Large intestine (tissue), 3 donors: ENCODE measurements around the gene BCAS1. TPM values are rescaled to one million over a fixed set of nuclear protein-coding genes. Genes with fewer than 3 reads are reported as not detected.
"Not testable (repeated sequence)": the region's sequence is repeated elsewhere in the genome, so short reads cannot be mapped to it uniquely, and the experiment has no call there.

Experiments
- DNase-seq, 2 donors: peaks; one replicate each; pipeline versions ENCODE4 v3.0.0 to v3.0.0-alpha.2; 2013
- H3K27ac ChIP-seq: one replicate; pipeline ENCODE4 v1.5.1; 2013; ENCODE audit warnings: low read length
- H3K27me3 ChIP-seq: 2 replicates; pipeline ENCODE4 v1.6.1; 2013; ENCODE audit warnings: low read length; ENCODE audit not compliant: control insufficient read depth, insufficient read depth
- H3K36me3 ChIP-seq: 2 replicates; pipeline ENCODE4 v1.6.1; 2013; ENCODE audit warnings: low read length; ENCODE audit not compliant: control insufficient read depth, insufficient read depth
- H3K4me1 ChIP-seq: one replicate; pipeline ENCODE4 v1.6.1; 2013; ENCODE audit warnings: low read length; ENCODE audit not compliant: control insufficient read depth, insufficient read depth
- H3K4me3 ChIP-seq: one replicate; pipeline ENCODE4 v1.5.1; 2013; ENCODE audit warnings: low read length
- H3K9me3 ChIP-seq: one replicate; pipeline ENCODE4 v1.6.1; 2013; ENCODE audit warnings: mild to moderate bottlenecking, low read depth, low read length, moderate library complexity; ENCODE audit not compliant: control insufficient read depth
- WGBS: methylation state at CpG from one replicate; pipeline ENCODE4 v1.1.5; 2013; ENCODE audit warnings: low lambda C conversion rate; ENCODE audit not compliant: insufficient coverage; 5-methylcytosine and 5-hydroxymethylcytosine counted together
- polyA plus RNA-seq: library from polyadenylated mRNA; unstranded; fragments of 120-200 nt; gene quantifications from one replicate; pipeline ENCODE4 v1.2.1, GENCODE V29; 2013

The BCAS1 gene
- polyA plus RNA-seq, 1 donor = 29.2 TPM

GRCh38 chr20:54019585-54019984 lies 50.8 kb downstream of the BCAS1 start:
- no peak overlapping the region for H3K4me3 ChIP-seq
- H3K4me1 ChIP-seq = no peaks in the 10 kb centered on the region
- DNase-seq = no peak
- no peaks in the 10 kb centered on the region for H3K36me3 ChIP-seq
- 74% methylated on average over 3 of the region's 6 CpGs for WGBS
- H3K27ac ChIP-seq = no peak overlapping the region
- H3K27me3 ChIP-seq = no peaks in the 10 kb centered on the region
- no peaks in the 10 kb centered on the region for H3K9me3 ChIP-seq

- no peaks in the 10 kb centered on the region for H3K9me3 ChIP-seq
- H3K27me3 ChIP-seq = no peaks in the 10 kb centered on the region
- H3K4me3 ChIP-seq = no peak overlapping the region
- no peak overlapping the region for H3K27ac ChIP-seq
- no peaks in the 10 kb centered on the region for H3K4me1 ChIP-seq
- H3K36me3 ChIP-seq = no peaks in the 10 kb centered on the region
- 88% methylated on average over 1 of the region's 4 CpGs for WGBS
- no peak for DNase-seq
Observed at GRCh38 chr20:54019127-54019526, 51.3 kb downstream of the BCAS1 start.

- Histone ChIP-seq H3K36me3 (no peaks in the 10 kb centered on the region), H3K4me3 (no peak overlapping the region)
- 78% methylated on average over 4 of the region's 4 CpGs for WGBS
Observed at GRCh38 chr20:54017846-54018245, 52.5 kb downstream of the BCAS1 start.

GRCh38 chr20:54015496-54015895 lies 54.9 kb downstream of the BCAS1 start:
- H3K27ac ChIP-seq = no peak overlapping the region
- no peak for DNase-seq

More at GRCh38 chr20:54017846-54018245, 52.5 kb downstream of the BCAS1 start:
- H3K27ac ChIP-seq = no peak overlapping the region
- H3K27me3 ChIP-seq = no peaks in the 10 kb centered on the region
- no peak for DNase-seq
- no peaks in the 10 kb centered on the region for H3K9me3 ChIP-seq
- no peaks in the 10 kb centered on the region for H3K4me1 ChIP-seq

GRCh38 chr20:54014293-54014926 lies 56.0 kb downstream of the BCAS1 start:
- no peaks in the 10 kb centered on the region for H3K9me3 ChIP-seq
- H3K36me3 ChIP-seq = no peaks in the 10 kb centered on the region
- DNase-seq = no peak
- H3K4me3 ChIP-seq = no peak overlapping the region
- 85% methylated on average over 5 of the region's 7 CpGs for WGBS
- H3K27ac ChIP-seq = no peak overlapping the region
- H3K4me1 ChIP-seq = no peaks in the 10 kb centered on the region
- no peaks in the 10 kb centered on the region for H3K27me3 ChIP-seq

More at GRCh38 chr20:54015496-54015895, 54.9 kb downstream of the BCAS1 start:
- Histone ChIP-seq H3K9me3 (no peaks in the 10 kb centered on the region), H3K4me1 (no peaks in the 10 kb centered on the region), H3K4me3 (no peak overlapping the region), H3K36me3 (no peaks in the 10 kb centered on the region), H3K27me3 (no peaks in the 10 kb centered on the region)
- no CpG with 5 or more reads among the region's 1 CpG for WGBS

- no peaks in the 10 kb centered on the region for H3K9me3 ChIP-seq
- H3K36me3 ChIP-seq = no peaks in the 10 kb centered on the region
- DNase-seq = no peak
- no peaks in the 10 kb centered on the region for H3K4me1 ChIP-seq
- 73% methylated on average over 3 of the region's 4 CpGs for WGBS
- no peak overlapping the region for H3K27ac ChIP-seq
- no peak overlapping the region for H3K4me3 ChIP-seq
- no peaks in the 10 kb centered on the region for H3K27me3 ChIP-seq
Observed at GRCh38 chr20:54013471-54013870, 56.9 kb downstream of the BCAS1 start.

GRCh38 chr20:54011346-54011745 lies 59.0 kb downstream of the BCAS1 start:
- no peaks in the 10 kb centered on the region for H3K4me1 ChIP-seq
- no peak overlapping the region for H3K4me3 ChIP-seq
- H3K27ac ChIP-seq = no peak overlapping the region
- no peaks in the 10 kb centered on the region for H3K27me3 ChIP-seq
- no peaks in the 10 kb centered on the region for H3K36me3 ChIP-seq
- H3K9me3 ChIP-seq = no peaks in the 10 kb centered on the region
- WGBS = 92% methylated on average over 2 of the region's 4 CpGs
- no peak for DNase-seq

- not testable (repeated sequence) for H3K4me1 ChIP-seq, DNase-seq, H3K27me3 ChIP-seq, H3K4me3 ChIP-seq, H3K27ac ChIP-seq, H3K36me3 ChIP-seq, H3K9me3 ChIP-seq
- WGBS = no CpG with 5 or more reads among the region's 7 CpGs
Observed at GRCh38 chr20:54006216-54006615, 64.2 kb downstream of the BCAS1 start.

- no peaks in the 10 kb centered on the region for H3K27me3 ChIP-seq
- H3K36me3 ChIP-seq = no peaks in the 10 kb centered on the region
- 100% methylated on average over 2 of the region's 4 CpGs for WGBS
- no peak for DNase-seq
- no peaks in the 10 kb centered on the region for H3K9me3 ChIP-seq
- no peaks in the 10 kb centered on the region for H3K4me1 ChIP-seq
- H3K27ac ChIP-seq = no peak overlapping the region
- no peak overlapping the region for H3K4me3 ChIP-seq
Observed at GRCh38 chr20:54005524-54005923, 64.9 kb downstream of the BCAS1 start.

GRCh38 chr20:54004445-54004844 lies 65.9 kb downstream of the BCAS1 start:
- no peak for DNase-seq
- no peaks in the 10 kb centered on the region for H3K27me3 ChIP-seq
- H3K4me3 ChIP-seq = no peak overlapping the region

GRCh38 chr20:54002741-54003140 lies 67.7 kb downstream of the BCAS1 start:
- no CpG with 5 or more reads among the region's 3 CpGs for WGBS
- Histone ChIP-seq H3K4me1 (no peaks in the 10 kb centered on the region), H3K27me3 (no peaks in the 10 kb centered on the region), H3K27ac (no peak overlapping the region), H3K9me3 (no peaks in the 10 kb centered on the region), H3K36me3 (no peaks in the 10 kb centered on the region), H3K4me3 (no peak overlapping the region)
- no peak for DNase-seq

More at GRCh38 chr20:54004445-54004844, 65.9 kb downstream of the BCAS1 start:
- Histone ChIP-seq H3K27ac (no peak overlapping the region), H3K36me3 (no peaks in the 10 kb centered on the region), H3K9me3 (no peaks in the 10 kb centered on the region), H3K4me1 (no peaks in the 10 kb centered on the region)
